Tibial artery (tissue), 4 donors: ENCODE measurements around the gene ABCC8.

Source experiments
- DNase-seq, 2 donors: peaks; one replicate each; pipeline ENCODE4 v3.0.0-alpha.2; 2019
- H3K27ac ChIP-seq, 2 donors: fragments of 200-600 bp; sonication (generic) in 1 of 2; 1 replicate in 1 of 2; 2 replicates in 1 of 2; pipeline ENCODE4 v1.5.1; 2018 to 2019; ENCODE audit warnings: mild to moderate bottlenecking in 1 of 2
- H3K27me3 ChIP-seq, 2 donors: fragments of 200-600 bp; sonication (generic) in 1 of 2; one replicate each; pipeline versions ENCODE4 v1.5.1 to v1.6.0; 2016 to 2019
- H3K36me3 ChIP-seq, 3 donors: fragments of 200-600 bp; sonication (generic) in 2 of 3; one replicate each; pipeline ENCODE4 v1.5.1; 2016 to 2019; ENCODE audit warnings: mild to moderate bottlenecking in 2 of 3
- H3K4me1 ChIP-seq, 4 donors: fragments of 200-600 bp; sonication (generic) in 2 of 4; 1 replicate in 3 of 4; 2 replicates in 1 of 4; pipeline ENCODE4 v1.5.1; 2016 to 2019
- H3K4me3 ChIP-seq, 2 donors: fragments of 200-600 bp; sonication (generic) in 1 of 2; 1 replicate in 1 of 2; 2 replicates in 1 of 2; pipeline ENCODE4 v1.5.1; 2018 to 2019; ENCODE audit warnings: mild to moderate bottlenecking in 2 of 2
- H3K9me3 ChIP-seq, 3 donors: fragments of 200-600 bp; sonication (generic) in 1 of 3; one replicate each; pipeline ENCODE4 v1.5.1; 2016 to 2019
- CTCF ChIP-seq, 2 experiments: fragments of 200-600 bp in 1 of 2; fragments of 450-650 bp in 1 of 2; IDR thresholded peaks; one replicate each; pipeline ENCODE4 v1.5.1; 2017 to 2019; ENCODE audit warnings: antibody characterized with exemption in 2 of 2, mild to moderate bottlenecking in 1 of 2, moderate library complexity in 1 of 2
- intact Hi-C: fragments of 100-400 bp; cut with DNase I; formaldehyde crosslinking; loops from one replicate; pipeline ENCODE4 v1.15.0; 2023; ENCODE audit warnings: low total_unique reads

ABCC8 gene

GRCh38 chr11:17457396-17458173 is 19.1 kb downstream of the ABCC8 start:
- no peaks in the 10 kb centered on the region for H3K9me3 ChIP-seq
- H3K27ac ChIP-seq = no peak overlapping the region
- TF ChIP-seq CTCF (IDR thresholded peaks at IDR 0.05) = no peak
- peaks cover 0 to 8% of the 10 kb centered on the region in 2 donors for H3K27me3 ChIP-seq
- DNase-seq = no peak
- H3K4me3 ChIP-seq = no peak overlapping the region
- no peaks in the 10 kb centered on the region for H3K4me1 ChIP-seq
- H3K36me3 ChIP-seq = no peaks in the 10 kb centered on the region
- intact Hi-C loops = no loop called here

GRCh38 chr11:17452668-17453067 is 24.0 kb downstream of the ABCC8 start:
- Histone ChIP-seq H3K4me3 (no peak overlapping the region), H3K4me1 (no peaks in the 10 kb centered on the region), H3K27ac (no peak overlapping the region), H3K9me3 (no peaks in the 10 kb centered on the region), H3K36me3 (no peaks in the 10 kb centered on the region), H3K27me3 (peaks cover 0 to 3% of the 10 kb centered on the region in 2 donors)
- intact Hi-C loops = no loop called here
- no peak for DNase-seq
- TF ChIP-seq CTCF (IDR thresholded peaks at IDR 0.05) = no peak

GRCh38 chr11:17449158-17449557 is 27.5 kb downstream of the ABCC8 start:
- H3K27ac ChIP-seq = no peak overlapping the region
- intact Hi-C loops = no loop called here

GRCh38 chr11:17446482-17446881 is 30.2 kb downstream of the ABCC8 start:
- no peaks in the 10 kb centered on the region for H3K4me1 ChIP-seq
- DNase-seq = no peak
- no peaks in the 10 kb centered on the region for H3K9me3 ChIP-seq
- H3K4me3 ChIP-seq = no peak overlapping the region
- no peak for TF ChIP-seq CTCF (IDR thresholded peaks at IDR 0.05)
- no peaks in the 10 kb centered on the region for H3K36me3 ChIP-seq
- no peak overlapping the region for H3K27ac ChIP-seq
- H3K27me3 ChIP-seq = peaks cover 0 to 5% of the 10 kb centered on the region in 2 donors
- intact Hi-C loops = no loop called here

More at GRCh38 chr11:17449158-17449557, 27.5 kb downstream of the ABCC8 start:
- Histone ChIP-seq H3K27me3 (peaks cover 0 to 5% of the 10 kb centered on the region in 2 donors), H3K36me3 (no peaks in the 10 kb centered on the region), H3K4me1 (no peaks in the 10 kb centered on the region), H3K9me3 (no peaks in the 10 kb centered on the region), H3K4me3 (no peak overlapping the region)
- no peak for DNase-seq
- no peak for TF ChIP-seq CTCF (IDR thresholded peaks at IDR 0.05)

GRCh38 chr11:17445240-17445795 is 31.3 kb downstream of the ABCC8 start:
- intact Hi-C loops = no loop called here
- no peak for DNase-seq
- H3K27me3 ChIP-seq = peaks cover 0 to 14% of the 10 kb centered on the region in 2 donors
- no peak overlapping the region for H3K4me3 ChIP-seq
- H3K9me3 ChIP-seq = no peaks in the 10 kb centered on the region
- TF ChIP-seq CTCF (IDR thresholded peaks at IDR 0.05) = no peak
- no peak overlapping the region for H3K27ac ChIP-seq
- no peaks in the 10 kb centered on the region for H3K36me3 ChIP-seq
- H3K4me1 ChIP-seq = no peaks in the 10 kb centered on the region
